ENCODE measurements around the gene NRG3.

DNA sequence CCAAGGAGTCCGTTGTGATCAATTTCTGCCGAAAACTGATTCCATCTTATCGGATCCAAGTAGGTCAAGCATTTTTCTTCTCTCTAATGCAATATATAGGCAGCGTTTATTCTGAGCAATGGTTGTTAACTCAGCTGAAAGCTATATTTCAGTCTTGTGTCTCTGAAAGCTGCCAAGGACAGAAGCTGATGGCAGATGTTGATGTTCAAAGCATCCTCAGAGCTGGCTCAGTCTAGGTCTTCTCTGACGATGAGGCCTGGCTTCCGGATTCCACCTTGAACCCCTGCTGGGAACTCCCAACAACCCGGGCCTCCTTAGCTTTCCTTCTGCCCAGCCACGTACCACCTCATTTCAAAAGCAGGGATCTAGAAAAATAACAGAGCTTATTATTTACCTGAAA is 863.6 kb downstream of the NRG3 start:
- TF ChIP-seq, protein P1, sequence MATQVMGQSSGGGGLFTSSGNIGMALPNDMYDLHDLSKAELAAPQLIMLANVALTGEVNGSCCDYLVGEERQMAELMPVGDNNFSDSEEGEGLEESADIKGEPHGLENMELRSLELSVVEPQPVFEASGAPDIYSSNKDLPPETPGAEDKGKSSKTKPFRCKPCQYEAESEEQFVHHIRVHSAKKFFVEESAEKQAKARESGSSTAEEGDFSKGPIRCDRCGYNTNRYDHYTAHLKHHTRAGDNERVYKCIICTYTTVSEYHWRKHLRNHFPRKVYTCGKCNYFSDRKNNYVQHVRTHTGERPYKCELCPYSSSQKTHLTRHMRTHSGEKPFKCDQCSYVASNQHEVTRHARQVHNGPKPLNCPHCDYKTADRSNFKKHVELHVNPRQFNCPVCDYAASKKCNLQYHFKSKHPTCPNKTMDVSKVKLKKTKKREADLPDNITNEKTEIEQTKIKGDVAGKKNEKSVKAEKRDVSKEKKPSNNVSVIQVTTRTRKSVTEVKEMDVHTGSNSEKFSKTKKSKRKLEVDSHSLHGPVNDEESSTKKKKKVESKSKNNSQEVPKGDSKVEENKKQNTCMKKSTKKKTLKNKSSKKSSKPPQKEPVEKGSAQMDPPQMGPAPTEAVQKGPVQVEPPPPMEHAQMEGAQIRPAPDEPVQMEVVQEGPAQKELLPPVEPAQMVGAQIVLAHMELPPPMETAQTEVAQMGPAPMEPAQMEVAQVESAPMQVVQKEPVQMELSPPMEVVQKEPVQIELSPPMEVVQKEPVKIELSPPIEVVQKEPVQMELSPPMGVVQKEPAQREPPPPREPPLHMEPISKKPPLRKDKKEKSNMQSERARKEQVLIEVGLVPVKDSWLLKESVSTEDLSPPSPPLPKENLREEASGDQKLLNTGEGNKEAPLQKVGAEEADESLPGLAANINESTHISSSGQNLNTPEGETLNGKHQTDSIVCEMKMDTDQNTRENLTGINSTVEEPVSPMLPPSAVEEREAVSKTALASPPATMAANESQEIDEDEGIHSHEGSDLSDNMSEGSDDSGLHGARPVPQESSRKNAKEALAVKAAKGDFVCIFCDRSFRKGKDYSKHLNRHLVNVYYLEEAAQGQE (IDR thresholded peaks at IDR 0.05; ENCODE audit: insufficient replicate concordance, low read depth) = no peak
- TF ChIP-seq, protein P2, sequence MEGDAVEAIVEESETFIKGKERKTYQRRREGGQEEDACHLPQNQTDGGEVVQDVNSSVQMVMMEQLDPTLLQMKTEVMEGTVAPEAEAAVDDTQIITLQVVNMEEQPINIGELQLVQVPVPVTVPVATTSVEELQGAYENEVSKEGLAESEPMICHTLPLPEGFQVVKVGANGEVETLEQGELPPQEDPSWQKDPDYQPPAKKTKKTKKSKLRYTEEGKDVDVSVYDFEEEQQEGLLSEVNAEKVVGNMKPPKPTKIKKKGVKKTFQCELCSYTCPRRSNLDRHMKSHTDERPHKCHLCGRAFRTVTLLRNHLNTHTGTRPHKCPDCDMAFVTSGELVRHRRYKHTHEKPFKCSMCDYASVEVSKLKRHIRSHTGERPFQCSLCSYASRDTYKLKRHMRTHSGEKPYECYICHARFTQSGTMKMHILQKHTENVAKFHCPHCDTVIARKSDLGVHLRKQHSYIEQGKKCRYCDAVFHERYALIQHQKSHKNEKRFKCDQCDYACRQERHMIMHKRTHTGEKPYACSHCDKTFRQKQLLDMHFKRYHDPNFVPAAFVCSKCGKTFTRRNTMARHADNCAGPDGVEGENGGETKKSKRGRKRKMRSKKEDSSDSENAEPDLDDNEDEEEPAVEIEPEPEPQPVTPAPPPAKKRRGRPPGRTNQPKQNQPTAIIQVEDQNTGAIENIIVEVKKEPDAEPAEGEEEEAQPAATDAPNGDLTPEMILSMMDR (IDR thresholded peaks at IDR 0.05; ENCODE audit: insufficient read depth, low read length) = no peak
